CD4-positive, CD25-positive, alpha-beta regulatory T cell (primary cell): ENCODE results near the gene DSCAM. TPM values are rescaled to one million over a fixed set of nuclear protein-coding genes. Genes with fewer than 3 reads are reported as not detected.
A peak's percentile ranks its signal among the peaks of the same experiment; 100 is the strongest.

Experiments used
- ATAC-seq, 2 donors: fragments of 150-1000 bp; cut with Tn5 transposase; one replicate each; pipeline ENCODE4 v1.10.0; 2021; ENCODE audit warnings: low read depth in 2 of 2, moderate number of reproducible peaks in 2 of 2, moderate library complexity in 1 of 2
- DNase-seq, 3 donors: peaks; one replicate each; pipeline versions ENCODE4 v3.0.0 to v3.0.0-alpha.2; 2012 to 2022; ENCODE audit warnings: mixed read lengths in 1 of 3
- H3K27ac ChIP-seq: one replicate; pipeline ENCODE4 v1.7.0; 2013; ENCODE audit warnings: mild to moderate bottlenecking, low read length; ENCODE audit not compliant: insufficient read depth, poor library complexity, severe bottlenecking
- H3K27me3 ChIP-seq: one replicate; pipeline ENCODE4 v1.7.0; 2013; ENCODE audit warnings: low read length; ENCODE audit not compliant: control insufficient read depth, insufficient read depth
- H3K36me3 ChIP-seq: one replicate; pipeline ENCODE4 v1.7.0; 2013; ENCODE audit warnings: mild to moderate bottlenecking, low read length, moderate library complexity; ENCODE audit not compliant: control insufficient read depth, insufficient read depth
- H3K4me1 ChIP-seq: 2 replicates; pipeline ENCODE4 v1.7.0; 2013; ENCODE audit warnings: mild to moderate bottlenecking, low read length; ENCODE audit not compliant: insufficient read depth, control insufficient read depth, poor library complexity, severe bottlenecking
- H3K4me3 ChIP-seq: one replicate; pipeline ENCODE4 v1.7.0; 2013; ENCODE audit warnings: low read depth, mild to moderate bottlenecking, low read length, moderate library complexity
- H3K9me3 ChIP-seq, 2 experiments: 1 replicate in 1 of 2; 2 replicates in 1 of 2; pipeline ENCODE4 v1.7.0; 2013; ENCODE audit warnings: low read length in 2 of 2, mild to moderate bottlenecking in 1 of 2, moderate library complexity in 1 of 2; ENCODE audit not compliant: control insufficient read depth in 2 of 2
- H3K27ac Mint-ChIP-seq, 3 donors: one replicate each; pipeline ENCODE4 v1.8.0; 2020 to 2022; ENCODE audit warnings: mild to moderate bottlenecking in 3 of 3, mixed read lengths in 3 of 3, moderate library complexity in 2 of 3
- H3K27me3 Mint-ChIP-seq: one replicate; pipeline ENCODE4 v1.8.0; 2022; ENCODE audit warnings: mild to moderate bottlenecking, mixed read lengths
- H3K36me3 Mint-ChIP-seq: one replicate; pipeline ENCODE4 v1.8.0; 2020; ENCODE audit warnings: mixed read lengths
- H3K4me1 Mint-ChIP-seq, 4 donors: one replicate each; pipeline ENCODE4 v1.8.0; 2020 to 2022; ENCODE audit warnings: mixed read lengths in 4 of 4, mild to moderate bottlenecking in 1 of 4
- H3K4me3 Mint-ChIP-seq, 4 donors: one replicate each; pipeline ENCODE4 v1.8.0; 2020 to 2022; ENCODE audit warnings: mild to moderate bottlenecking in 4 of 4, mixed read lengths in 4 of 4, moderate library complexity in 3 of 4
- H3K9me3 Mint-ChIP-seq, 7 donors: one replicate each; pipeline ENCODE4 v1.8.0; 2020 to 2022; ENCODE audit warnings: mixed read lengths in 7 of 7, mild to moderate bottlenecking in 3 of 7, moderate library complexity in 2 of 7
- polyA plus RNA-seq, 4 donors: library from polyadenylated mRNA; unstranded; fragments of 300-500 nt; fragmentation: Illumina TruSeq; gene quantifications; one replicate each; pipeline ENCODE4 v1.2.3, GENCODE V29; 2021
- total RNA-seq: library from RNA; stranded (reverse); gene quantifications from one replicate; pipeline ENCODE4 v1.2.3, GENCODE V29; 2022

DSCAM gene
- total and polyA plus RNA-seq, 5 donors from 2014 or later: not detected

- no peaks in the 10 kb centered on the region for H3K4me1 Mint-ChIP-seq
- H3K36me3 Mint-ChIP-seq: no peaks in the 10 kb centered on the region
- DNase-seq (no peak), ATAC-seq (no peak)
- H3K27me3 ChIP-seq: no peaks in the 10 kb centered on the region
- H3K27ac Mint-ChIP-seq: no peak overlapping the region
- no peak overlapping the region for H3K4me3 ChIP-seq
- H3K4me3 Mint-ChIP-seq: no peak overlapping the region
- H3K9me3 ChIP-seq: no peaks in the 10 kb centered on the region
- H3K36me3 ChIP-seq: no peaks in the 10 kb centered on the region
- no peaks in the 10 kb centered on the region for H3K27me3 Mint-ChIP-seq
- no peak overlapping the region for H3K27ac ChIP-seq
- H3K4me1 ChIP-seq: no peaks in the 10 kb centered on the region
- H3K9me3 Mint-ChIP-seq: peaks cover 0 to 11% (median 6%) of the 10 kb centered on the region in 7 donors
These were observed 691.4 kb downstream of the DSCAM start for GRCh38 chr21:40155563-40155962.

- H3K36me3 Mint-ChIP-seq: no peaks in the 10 kb centered on the region
- no peak for ATAC-seq
These were observed 693.6 kb downstream of the DSCAM start for GRCh38 chr21:40153351-40153750.

GRCh38 chr21:40152476-40152875, 694.5 kb downstream of the DSCAM start:
- H3K36me3 Mint-ChIP-seq: no peaks in the 10 kb centered on the region
- no peak overlapping the region for H3K27ac Mint-ChIP-seq
- H3K27me3 Mint-ChIP-seq: no peaks in the 10 kb centered on the region
- H3K4me3 Mint-ChIP-seq: no peak overlapping the region
- DNase-seq (no peak), ATAC-seq (no peak)
- H3K9me3 Mint-ChIP-seq: peaks cover 0 to 7% (median 6%) of the 10 kb centered on the region in 7 donors
- Histone ChIP-seq H3K27ac (no peak overlapping the region), H3K4me1 (no peaks in the 10 kb centered on the region), H3K36me3 (no peaks in the 10 kb centered on the region), H3K9me3 (no peaks in the 10 kb centered on the region), H3K4me3 (no peak overlapping the region), H3K27me3 (no peaks in the 10 kb centered on the region)
- no peaks in the 10 kb centered on the region for H3K4me1 Mint-ChIP-seq

More at GRCh38 chr21:40153351-40153750, 693.6 kb downstream of the DSCAM start:
- Mint-ChIP-seq H3K4me3 (no peak overlapping the region), H3K27ac (no peak overlapping the region), H3K4me1 (no peaks in the 10 kb centered on the region), H3K27me3 (no peaks in the 10 kb centered on the region), H3K9me3 (peaks cover 0 to 7% (median 6%) of the 10 kb centered on the region in 7 donors)
- Histone ChIP-seq H3K27ac (no peak overlapping the region), H3K4me3 (no peak overlapping the region), H3K36me3 (no peaks in the 10 kb centered on the region), H3K4me1 (no peaks in the 10 kb centered on the region), H3K9me3 (no peaks in the 10 kb centered on the region), H3K27me3 (no peaks in the 10 kb centered on the region)
- no peak for DNase-seq

GRCh38 chr21:40151611-40152010, 695.3 kb downstream of the DSCAM start:
- H3K4me1 ChIP-seq: no peaks in the 10 kb centered on the region
- peaks cover 0 to 7% (median 6%) of the 10 kb centered on the region in 7 donors for H3K9me3 Mint-ChIP-seq
- H3K4me1 Mint-ChIP-seq: no peaks in the 10 kb centered on the region
- DNase-seq (no peak), ATAC-seq (no peak)
- H3K27me3 Mint-ChIP-seq: no peaks in the 10 kb centered on the region
- no peak overlapping the region for H3K27ac ChIP-seq
- no peaks in the 10 kb centered on the region for H3K36me3 Mint-ChIP-seq
- H3K27ac Mint-ChIP-seq: no peak overlapping the region
- no peak overlapping the region for H3K4me3 Mint-ChIP-seq
- no peak overlapping the region for H3K4me3 ChIP-seq
- H3K9me3 ChIP-seq: no peaks in the 10 kb centered on the region
- H3K36me3 ChIP-seq: no peaks in the 10 kb centered on the region
- H3K27me3 ChIP-seq: no peaks in the 10 kb centered on the region

GRCh38 chr21:40146216-40146837, 700.6 kb downstream of the DSCAM start:
- H3K36me3 ChIP-seq: no peaks in the 10 kb centered on the region
- ATAC-seq (no peak), DNase-seq (no peak)
- H3K9me3 Mint-ChIP-seq: peaks cover 0 to 2% (median 0%) of the 10 kb centered on the region in 7 donors
- H3K27me3 Mint-ChIP-seq: no peaks in the 10 kb centered on the region
- no peaks in the 10 kb centered on the region for H3K4me1 ChIP-seq
- H3K9me3 ChIP-seq: no peaks in the 10 kb centered on the region
- H3K4me3 ChIP-seq: no peak overlapping the region
- no peaks in the 10 kb centered on the region for H3K36me3 Mint-ChIP-seq
- H3K4me3 Mint-ChIP-seq: peak overlapping the region in 1 of 4 donors; percentile 58
- H3K4me1 Mint-ChIP-seq: no peaks in the 10 kb centered on the region
- no peak overlapping the region for H3K27ac Mint-ChIP-seq
- no peak overlapping the region for H3K27ac ChIP-seq
- no peaks in the 10 kb centered on the region for H3K27me3 ChIP-seq

- Histone ChIP-seq H3K4me3 (no peak overlapping the region), H3K27me3 (no peaks in the 10 kb centered on the region), H3K9me3 (no peaks in the 10 kb centered on the region), H3K4me1 (no peaks in the 10 kb centered on the region), H3K27ac (no peak overlapping the region), H3K36me3 (no peaks in the 10 kb centered on the region)
- ATAC-seq (no peak), DNase-seq (peak in 1 of 3 donors; percentile 30)
- H3K4me1 Mint-ChIP-seq: no peaks in the 10 kb centered on the region
- no peak overlapping the region for H3K27ac Mint-ChIP-seq
- no peaks in the 10 kb centered on the region for H3K36me3 Mint-ChIP-seq
- peaks cover 0 to 2% (median 0%) of the 10 kb centered on the region in 7 donors for H3K9me3 Mint-ChIP-seq
- no peak overlapping the region for H3K4me3 Mint-ChIP-seq
- H3K27me3 Mint-ChIP-seq: no peaks in the 10 kb centered on the region
These were observed 703.0 kb downstream of the DSCAM start for GRCh38 chr21:40143822-40144525.

GRCh38 chr21:40141621-40142020, 705.3 kb downstream of the DSCAM start:
- DNase-seq (no peak), ATAC-seq (no peak)
- peaks cover 0 to 2% (median 0%) of the 10 kb centered on the region in 7 donors for H3K9me3 Mint-ChIP-seq
- Histone ChIP-seq H3K9me3 (no peaks in the 10 kb centered on the region), H3K27me3 (no peaks in the 10 kb centered on the region), H3K27ac (no peak overlapping the region), H3K36me3 (no peaks in the 10 kb centered on the region), H3K4me1 (no peaks in the 10 kb centered on the region), H3K4me3 (no peak overlapping the region)
- H3K4me1 Mint-ChIP-seq: no peaks in the 10 kb centered on the region
- H3K27me3 Mint-ChIP-seq: no peaks in the 10 kb centered on the region
- no peak overlapping the region for H3K27ac Mint-ChIP-seq
- no peak overlapping the region for H3K4me3 Mint-ChIP-seq
- H3K36me3 Mint-ChIP-seq: no peaks in the 10 kb centered on the region

GRCh38 chr21:40140675-40141074, 706.3 kb downstream of the DSCAM start:
- H3K36me3 Mint-ChIP-seq: no peaks in the 10 kb centered on the region
- no peaks in the 10 kb centered on the region for H3K4me1 Mint-ChIP-seq
- H3K4me3 ChIP-seq: no peak overlapping the region
- no peak for ATAC-seq
- H3K27me3 ChIP-seq: no peaks in the 10 kb centered on the region
- no peak overlapping the region for H3K4me3 Mint-ChIP-seq
- H3K4me1 ChIP-seq: no peaks in the 10 kb centered on the region
- H3K9me3 ChIP-seq: no peaks in the 10 kb centered on the region
- no peak overlapping the region for H3K27ac ChIP-seq
- H3K27ac Mint-ChIP-seq: no peak overlapping the region
- DNase-seq: no peak
- H3K36me3 ChIP-seq: no peaks in the 10 kb centered on the region
- peaks cover 0 to 2% (median 0%) of the 10 kb centered on the region in 7 donors for H3K9me3 Mint-ChIP-seq
- no peaks in the 10 kb centered on the region for H3K27me3 Mint-ChIP-seq
